HUES6 (cell line): Measurements from ENCODE around the gene VTI1A.

Experiments used
- H3K27ac ChIP-seq: 2 replicates; pipeline ENCODE4 v1.7.0; 2013; ENCODE audit warnings: low read depth, mild to moderate bottlenecking, low read length, inconsistent platforms
- H3K27me3 ChIP-seq: 2 replicates; pipeline ENCODE4 v1.6.1; 2013; ENCODE audit warnings: low read length; ENCODE audit not compliant: control insufficient read depth, insufficient read depth
- H3K36me3 ChIP-seq: 2 replicates; pipeline ENCODE4 v1.6.1; 2013; ENCODE audit warnings: low read length; ENCODE audit not compliant: control insufficient read depth, insufficient read depth
- H3K4me1 ChIP-seq: 2 replicates; pipeline ENCODE4 v1.6.1; 2013; ENCODE audit warnings: low read length; ENCODE audit not compliant: control insufficient read depth, insufficient read depth
- H3K4me3 ChIP-seq: 2 replicates; pipeline ENCODE4 v1.5.1; 2013; ENCODE audit warnings: low read depth, low read length
- H3K9ac ChIP-seq: one replicate; pipeline ENCODE4 v1.6.1; 2013; ENCODE audit warnings: mild to moderate bottlenecking, low read length
- H3K9me3 ChIP-seq: 2 replicates; pipeline ENCODE4 v1.6.1; 2013; ENCODE audit warnings: low read depth, low read length; ENCODE audit not compliant: control insufficient read depth, insufficient read depth

Gene VTI1A

DNA sequence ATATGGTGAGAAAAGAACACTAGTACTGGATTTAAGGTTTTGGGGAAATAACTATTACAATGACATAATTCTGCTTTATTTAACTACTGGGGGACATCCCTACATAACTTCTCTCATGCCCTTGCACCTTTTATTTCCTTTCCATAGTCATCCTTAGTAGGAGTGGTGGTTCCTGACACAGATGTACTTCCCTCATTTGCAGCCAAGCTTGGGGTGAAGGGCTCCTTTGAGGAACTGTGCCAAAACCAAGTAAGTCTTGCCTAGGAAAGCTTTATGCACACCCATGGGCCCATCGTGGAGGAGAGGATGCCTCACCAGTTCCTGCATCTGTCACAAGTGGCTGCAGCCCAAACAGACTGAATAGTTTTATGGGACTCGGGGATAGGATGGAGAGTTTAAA is 20.9 kb upstream of the VTI1A start:
- Histone ChIP-seq H3K9ac (no peak overlapping the region), H3K27me3 (no peaks in the 10 kb centered on the region), H3K36me3 (peaks cover 21% of the 10 kb centered on the region), H3K4me3 (no peak overlapping the region), H3K27ac (no peak overlapping the region), H3K9me3 (no peaks in the 10 kb centered on the region), H3K4me1 (no peaks in the 10 kb centered on the region)

DNA sequence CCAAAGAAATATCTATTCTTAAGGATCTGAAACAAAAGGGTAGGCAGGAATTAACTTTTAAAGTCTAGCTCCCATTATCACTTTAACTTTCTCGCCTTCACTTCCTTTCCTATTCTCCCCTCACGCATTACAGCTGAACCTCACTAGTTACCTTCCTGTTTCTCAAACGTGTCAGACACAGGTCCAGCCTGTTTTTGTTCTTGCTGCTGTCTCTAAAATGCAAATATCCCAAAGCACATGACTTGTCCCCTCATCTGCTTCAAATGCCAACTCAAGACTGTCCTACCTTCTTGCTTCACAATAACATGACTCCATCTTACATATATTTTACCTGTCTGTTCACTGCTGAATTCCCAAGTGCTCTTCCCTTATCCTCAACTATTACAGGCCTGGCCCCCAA is 17.9 kb upstream of the VTI1A start:
- Histone ChIP-seq H3K9ac (no peak overlapping the region), H3K27me3 (no peaks in the 10 kb centered on the region), H3K9me3 (no peaks in the 10 kb centered on the region), H3K4me1 (no peaks in the 10 kb centered on the region), H3K36me3 (peaks cover 47% of the 10 kb centered on the region), H3K27ac (no peak overlapping the region), H3K4me3 (no peak overlapping the region)

DNA sequence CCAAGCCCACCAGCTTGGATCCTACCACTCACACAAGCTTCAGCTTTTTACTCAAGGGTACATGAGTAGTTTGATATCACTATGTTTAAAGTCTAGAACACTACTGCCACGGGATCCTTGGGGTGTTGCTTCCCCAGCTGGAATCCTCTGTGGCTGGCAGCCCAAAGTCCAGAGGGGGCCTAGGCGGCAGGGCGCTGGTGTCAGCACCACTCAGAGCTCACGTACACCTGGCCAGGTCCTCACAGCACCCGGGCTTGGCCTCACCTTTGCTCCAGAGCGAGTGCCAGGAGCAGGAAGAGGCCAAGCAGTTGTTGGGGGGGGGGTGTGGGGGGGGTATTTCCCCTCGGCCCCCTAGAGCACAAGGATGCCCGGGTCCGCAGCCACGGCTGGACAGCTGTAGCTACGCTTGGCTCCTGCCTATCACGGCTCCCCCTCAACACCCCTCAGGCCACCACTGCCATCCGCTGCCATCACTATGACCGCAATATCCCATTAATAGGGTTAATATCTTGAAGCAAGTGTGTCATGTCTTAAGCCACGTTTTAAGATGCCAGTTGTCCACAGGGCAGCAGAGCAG is 17.3 kb upstream of the VTI1A start:
- Histone ChIP-seq H3K9me3 (no peaks in the 10 kb centered on the region), H3K36me3 (peaks cover 53% of the 10 kb centered on the region), H3K27ac (no peak overlapping the region), H3K4me1 (no peaks in the 10 kb centered on the region), H3K9ac (no peak overlapping the region), H3K27me3 (no peaks in the 10 kb centered on the region), H3K4me3 (no peak overlapping the region)

DNA sequence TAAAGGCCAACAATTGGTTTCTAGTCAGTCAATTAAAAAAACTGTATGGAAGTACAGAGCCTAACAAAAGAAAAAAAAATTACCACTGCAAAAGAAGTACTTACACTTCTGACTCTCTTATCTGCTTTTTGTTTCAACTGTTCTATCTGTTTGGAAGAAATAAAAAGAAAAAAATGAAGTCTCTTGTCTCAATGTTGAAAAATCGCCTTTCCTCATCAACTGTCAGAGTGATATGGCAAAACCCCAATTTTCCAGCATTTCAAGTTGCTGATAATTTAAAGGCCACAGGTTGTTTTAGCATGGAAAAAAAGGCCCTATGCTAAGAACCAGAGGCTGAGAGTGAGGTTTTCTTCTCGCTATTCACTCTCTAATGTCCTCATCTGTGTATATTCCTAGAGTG is 13.9 kb upstream of the VTI1A start:
- H3K9me3 ChIP-seq, result no peaks in the 10 kb centered on the region
- no peak overlapping the region for H3K27ac ChIP-seq
- peaks cover 76% of the 10 kb centered on the region for H3K36me3 ChIP-seq
- no peak overlapping the region for H3K9ac ChIP-seq
- H3K4me1 ChIP-seq, result no peaks in the 10 kb centered on the region
- no peaks in the 10 kb centered on the region for H3K27me3 ChIP-seq
- H3K4me3 ChIP-seq, result no peak overlapping the region

DNA sequence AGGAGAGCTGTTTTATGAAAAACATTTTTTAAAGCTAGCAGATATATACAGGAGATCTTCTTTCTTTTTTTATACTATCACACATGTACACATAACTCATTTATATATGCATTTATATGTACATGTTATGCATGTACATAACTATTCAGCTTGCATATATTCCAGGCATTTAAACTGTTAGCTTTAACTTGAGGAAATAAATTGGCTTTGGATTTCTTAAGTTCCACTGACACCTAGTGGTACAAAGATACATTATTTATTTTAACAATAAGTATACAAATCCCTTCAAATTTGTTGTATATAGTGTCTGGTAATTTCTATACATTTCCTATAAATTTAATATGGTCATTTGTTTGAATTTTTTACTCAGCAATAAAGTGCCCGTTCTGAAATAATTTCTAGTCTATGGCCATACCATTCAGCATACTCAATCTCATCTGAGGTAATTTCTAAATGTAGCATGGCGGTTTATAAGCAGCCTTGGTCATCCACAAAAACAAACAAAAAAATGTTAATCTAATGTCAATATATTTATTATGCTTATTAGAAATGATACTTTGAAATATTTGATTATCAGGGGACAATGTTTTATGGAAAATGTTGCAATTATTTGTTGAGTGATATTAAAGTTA is 11.9 kb upstream of the VTI1A start:
- Histone ChIP-seq H3K27me3 (no peaks in the 10 kb centered on the region), H3K36me3 (peaks cover 77% of the 10 kb centered on the region), H3K4me3 (no peak overlapping the region), H3K9ac (no peak overlapping the region), H3K27ac (no peak overlapping the region), H3K4me1 (no peaks in the 10 kb centered on the region), H3K9me3 (no peaks in the 10 kb centered on the region)

DNA sequence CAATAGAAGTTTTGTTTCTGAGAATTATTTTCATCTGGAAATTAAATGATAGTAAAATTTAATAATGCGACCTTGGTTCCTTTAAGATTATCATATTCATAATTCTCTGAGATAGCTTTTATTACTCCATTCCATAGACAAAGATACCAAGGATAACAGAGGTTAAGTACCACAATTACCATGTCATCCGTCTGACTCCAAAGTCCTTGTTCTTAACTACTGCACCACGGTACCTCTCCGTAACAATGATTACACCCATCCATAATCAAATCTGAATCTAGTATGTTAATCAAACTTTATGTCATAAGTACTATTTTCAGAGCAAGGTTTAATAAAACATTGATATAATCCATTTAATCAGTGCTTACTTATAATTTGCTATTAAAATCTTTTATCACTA is 8.7 kb upstream of the VTI1A start:
- H3K36me3 ChIP-seq, result peaks cover 80% of the 10 kb centered on the region
- no peak overlapping the region for H3K27ac ChIP-seq
- H3K9me3 ChIP-seq, result no peaks in the 10 kb centered on the region
- no peak overlapping the region for H3K9ac ChIP-seq
- no peak overlapping the region for H3K4me3 ChIP-seq
- no peaks in the 10 kb centered on the region for H3K27me3 ChIP-seq
- no peaks in the 10 kb centered on the region for H3K4me1 ChIP-seq

DNA sequence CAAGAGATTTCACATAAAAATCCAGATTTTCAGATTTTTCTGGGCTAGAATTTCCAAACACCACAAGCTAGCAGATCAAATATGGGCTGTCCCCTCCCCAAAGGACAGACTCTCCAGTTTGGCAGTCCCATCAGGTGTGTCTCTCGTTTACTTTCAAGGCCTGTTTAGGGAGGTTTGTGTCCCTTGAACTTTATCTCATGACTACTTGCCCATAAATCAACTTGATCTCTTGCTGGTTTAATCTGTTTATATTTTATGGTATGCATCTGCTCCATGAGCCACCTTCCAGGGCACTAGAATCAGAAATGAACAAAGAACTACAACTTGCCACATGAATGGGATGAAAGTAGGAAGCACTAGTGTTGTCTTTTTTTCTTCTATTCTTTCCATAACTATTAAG is 5.5 kb upstream of the VTI1A start:
- Histone ChIP-seq H3K4me3 (no peak overlapping the region), H3K9ac (no peak overlapping the region), H3K27ac (no peak overlapping the region), H3K36me3 (peaks cover 77% of the 10 kb centered on the region), H3K9me3 (no peaks in the 10 kb centered on the region), H3K4me1 (0 out of 2 replicates have a peak, but pooled peaks cover 3% of the 10 kb centered on the region), H3K27me3 (no peaks in the 10 kb centered on the region)

DNA sequence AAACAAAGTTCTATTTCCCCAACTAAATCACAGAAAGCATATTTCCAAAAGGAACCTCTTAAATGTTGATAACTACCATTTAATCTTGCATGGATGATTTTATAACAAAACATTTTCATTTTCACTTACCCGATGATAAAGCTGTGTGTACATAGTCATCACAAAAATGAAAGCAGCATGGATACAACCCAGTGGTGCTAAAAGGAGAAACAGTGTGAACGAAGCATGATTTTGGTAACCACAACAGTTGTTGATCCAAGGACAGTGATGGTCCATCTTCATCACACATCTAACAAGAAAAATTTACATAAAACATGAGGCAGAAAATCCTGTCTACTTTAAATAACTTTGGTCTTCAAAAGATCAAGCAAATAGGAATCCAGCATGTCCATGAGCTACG is 5.0 kb upstream of the VTI1A start:
- H3K4me3 ChIP-seq, result no peak overlapping the region
- H3K27me3 ChIP-seq, result no peaks in the 10 kb centered on the region
- H3K4me1 ChIP-seq, result 0 out of 2 replicates have a peak, but pooled peaks cover 3% of the 10 kb centered on the region
- peaks cover 71% of the 10 kb centered on the region for H3K36me3 ChIP-seq
- no peak overlapping the region for H3K9ac ChIP-seq
- H3K9me3 ChIP-seq, result no peaks in the 10 kb centered on the region
- H3K27ac ChIP-seq, result no peak overlapping the region

DNA sequence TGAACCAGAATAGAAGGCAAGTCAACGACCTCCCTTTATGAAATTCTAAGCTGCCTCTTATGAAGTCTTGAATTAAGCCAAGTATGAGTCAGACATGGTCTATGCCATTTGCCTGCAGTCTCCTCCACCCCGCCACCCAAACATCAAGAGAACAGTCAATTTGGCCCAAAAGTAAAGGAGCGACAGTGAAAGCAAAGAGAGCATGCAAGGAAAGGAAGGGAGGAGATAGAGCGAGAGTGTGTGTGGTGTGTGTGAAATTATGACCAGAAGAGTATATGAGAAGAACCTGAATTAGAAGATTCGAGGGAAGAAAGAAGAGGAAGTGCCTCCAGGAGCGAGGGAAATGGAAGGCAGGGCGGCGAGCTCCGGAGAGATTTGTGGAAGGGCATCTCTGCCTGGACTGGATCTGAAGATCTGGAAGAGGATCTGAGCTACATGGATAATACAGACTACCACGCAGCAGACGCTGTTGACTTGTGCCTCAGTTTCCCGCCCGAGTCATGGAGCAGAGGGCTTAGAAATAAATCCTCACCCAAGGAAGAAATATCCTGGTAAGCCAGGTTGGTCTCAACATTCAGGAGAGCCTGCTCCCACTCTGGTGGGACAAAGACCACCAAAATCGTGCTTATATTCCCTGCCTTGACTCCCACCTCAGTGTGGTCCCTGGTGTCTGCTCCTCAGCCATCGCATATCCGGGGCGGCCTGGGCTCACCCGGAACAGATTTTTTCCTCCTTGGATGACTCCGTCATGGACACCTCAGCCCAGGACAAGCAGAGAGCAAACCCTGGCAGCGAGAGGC is 760 bp upstream of the VTI1A start:
- Histone ChIP-seq H3K9me3 (no peaks in the 10 kb centered on the region), H3K4me3 (peak overlapping the region; percentile 96), H3K27ac (peak overlapping the region; percentile 98), H3K36me3 (peaks cover 43% of the 10 kb centered on the region), H3K9ac (peak overlapping the region; percentile 95), H3K27me3 (no peaks in the 10 kb centered on the region), H3K4me1 (0 out of 2 replicates have a peak, but pooled peaks cover 3% of the 10 kb centered on the region)

DNA sequence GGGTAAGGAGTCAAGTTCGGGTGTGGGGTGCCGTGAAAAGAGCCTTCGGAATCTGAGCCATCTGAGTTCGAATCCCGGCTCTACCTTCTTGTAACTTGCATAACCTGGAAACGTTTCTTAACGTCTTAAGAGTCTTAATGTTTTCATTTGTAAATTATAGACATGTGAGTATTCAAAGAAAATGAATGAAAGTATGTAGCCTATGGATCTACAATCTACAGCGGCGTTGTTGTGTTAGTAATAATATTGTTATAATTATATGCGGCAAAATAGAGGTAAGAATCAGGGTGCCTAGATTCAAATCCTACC is 559 bp downstream of the VTI1A start:
- no peaks in the 10 kb centered on the region for H3K9me3 ChIP-seq
- H3K4me3 ChIP-seq, result peak overlapping the region; percentile 96
- 0 out of 2 replicates have a peak, but pooled peaks cover 3% of the 10 kb centered on the region for H3K4me1 ChIP-seq
- peak overlapping the region; percentile 95 for H3K9ac ChIP-seq
- H3K27me3 ChIP-seq, result no peaks in the 10 kb centered on the region
- H3K36me3 ChIP-seq, result peaks cover 30% of the 10 kb centered on the region
- H3K27ac ChIP-seq, result peak overlapping the region; percentile 98

DNA sequence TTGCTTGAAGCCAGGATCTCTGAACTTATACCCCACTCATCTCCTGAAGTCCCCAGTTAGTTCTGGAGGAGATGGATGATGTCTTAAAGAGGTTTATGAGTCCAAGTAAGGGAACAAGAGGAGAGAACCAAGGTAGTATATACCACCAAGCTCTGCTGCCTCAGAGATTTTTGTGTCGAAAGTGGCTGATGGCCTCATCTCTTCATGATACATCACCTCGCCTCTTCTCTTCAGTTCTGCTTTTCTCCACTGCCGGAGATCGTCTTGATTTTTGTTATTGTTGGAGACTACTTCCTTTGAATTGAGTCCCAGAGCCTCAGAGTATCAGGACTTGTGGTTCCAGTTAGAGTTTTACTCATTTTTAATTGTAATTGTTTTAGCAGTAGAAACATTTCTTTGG is 1.9 kb downstream of the VTI1A start:
- Histone ChIP-seq H3K4me3 (no peak overlapping the region), H3K9ac (no peak overlapping the region), H3K4me1 (0 out of 2 replicates have a peak, but pooled peaks cover 3% of the 10 kb centered on the region)

More for the DNA sequence above, 1.9 kb downstream of the VTI1A start:
- Histone ChIP-seq H3K27ac (no peak overlapping the region), H3K9me3 (no peaks in the 10 kb centered on the region), H3K27me3 (no peaks in the 10 kb centered on the region), H3K36me3 (peaks cover 17% of the 10 kb centered on the region)
